Measurements from ENCODE around the gene FSTL4. TPM values are rescaled to one million over a fixed set of nuclear protein-coding genes. Genes with fewer than 3 reads are reported as not detected.

FSTL4 gene
- polyA plus RNA-seq, 1 donor (not counting 4 experiments of a cell fraction or from before 2014, with no cell fraction given): 1.7 TPM

GRCh38 chr5:133196441-133197085 lies 415.8 kb downstream of the FSTL4 start:
- Histone ChIP-seq H3K27me3 (ENCODE audit: control insufficient read depth, extremely low read depth, insufficient read depth, low read length) (peaks cover 3% of the 10 kb centered on the region), H3K4me2 (ENCODE audit: control insufficient read depth, extremely low read depth, insufficient read depth, low read depth, low read length) (no peak overlapping the region), H3K4me1 (ENCODE audit: control insufficient read depth, extremely low read depth, insufficient read depth, low read length) (no peaks in the 10 kb centered on the region), H3K79me2 (ENCODE audit: control insufficient read depth, insufficient read depth, low read length) (no peaks in the 10 kb centered on the region), H3K4me3 (ENCODE audit: control insufficient read depth in 2 of 3, extremely low read depth in 1 of 3, insufficient read depth in 2 of 3, low read depth in 1 of 3, low read length in 3 of 3) (no peak overlapping the region), H3K9ac (ENCODE audit: control insufficient read depth, extremely low read depth, insufficient read depth, low read length) (no peak overlapping the region), H4K20me1 (ENCODE audit: control insufficient read depth, extremely low read depth, insufficient read depth, low read length) (no peaks in the 10 kb centered on the region), H3K9me1 (ENCODE audit: control insufficient read depth, extremely low read depth, insufficient read depth, low read length) (no peaks in the 10 kb centered on the region), H2AFZ (ENCODE audit: control insufficient read depth, low read length) (no peak overlapping the region), H3K27ac (ENCODE audit: control insufficient read depth, insufficient read depth, low read length) (no peak overlapping the region), H3K36me3 (ENCODE audit: control insufficient read depth in 2 of 2, extremely low read depth in 1 of 2, insufficient read depth in 2 of 2, low read length in 2 of 2) (no peaks in the 10 kb centered on the region), H3K9me3 (ENCODE audit: control insufficient read depth, low read depth, low read length) (no peaks in the 10 kb centered on the region)
- DNase-seq (ENCODE audit: low read depth, low spot score) (no peak), FAIRE-seq (no peak)
- TF ChIP-seq EZH2 (IDR thresholded peaks at IDR 0.05; ENCODE audit: low read length): no peak
- TF ChIP-seq, protein P1, sequence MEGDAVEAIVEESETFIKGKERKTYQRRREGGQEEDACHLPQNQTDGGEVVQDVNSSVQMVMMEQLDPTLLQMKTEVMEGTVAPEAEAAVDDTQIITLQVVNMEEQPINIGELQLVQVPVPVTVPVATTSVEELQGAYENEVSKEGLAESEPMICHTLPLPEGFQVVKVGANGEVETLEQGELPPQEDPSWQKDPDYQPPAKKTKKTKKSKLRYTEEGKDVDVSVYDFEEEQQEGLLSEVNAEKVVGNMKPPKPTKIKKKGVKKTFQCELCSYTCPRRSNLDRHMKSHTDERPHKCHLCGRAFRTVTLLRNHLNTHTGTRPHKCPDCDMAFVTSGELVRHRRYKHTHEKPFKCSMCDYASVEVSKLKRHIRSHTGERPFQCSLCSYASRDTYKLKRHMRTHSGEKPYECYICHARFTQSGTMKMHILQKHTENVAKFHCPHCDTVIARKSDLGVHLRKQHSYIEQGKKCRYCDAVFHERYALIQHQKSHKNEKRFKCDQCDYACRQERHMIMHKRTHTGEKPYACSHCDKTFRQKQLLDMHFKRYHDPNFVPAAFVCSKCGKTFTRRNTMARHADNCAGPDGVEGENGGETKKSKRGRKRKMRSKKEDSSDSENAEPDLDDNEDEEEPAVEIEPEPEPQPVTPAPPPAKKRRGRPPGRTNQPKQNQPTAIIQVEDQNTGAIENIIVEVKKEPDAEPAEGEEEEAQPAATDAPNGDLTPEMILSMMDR (optimal IDR thresholded peaks at IDR 0.05 in 1 of 3, IDR thresholded peaks at IDR 0.05 in 1 of 3, conservative IDR thresholded peaks at IDR 0.05 in 1 of 3; ENCODE audit: extremely low read depth in 1 of 3, insufficient read depth in 2 of 3, low read length in 3 of 3): no peak
- dilution Hi-C loops (cut with MboI; ENCODE audit: extremely low pct_ligation_motif_present, low sequenced_read_pairs): no loop called here

- TF ChIP-seq, protein P1 (optimal IDR thresholded peaks at IDR 0.05 in 1 of 3, IDR thresholded peaks at IDR 0.05 in 1 of 3, conservative IDR thresholded peaks at IDR 0.05 in 1 of 3; ENCODE audit: extremely low read depth in 1 of 3, insufficient read depth in 2 of 3, low read length in 3 of 3): no peak
- no peak for TF ChIP-seq EZH2 (IDR thresholded peaks at IDR 0.05; ENCODE audit: low read length)
- H3K79me2 ChIP-seq (ENCODE audit: control insufficient read depth, insufficient read depth, low read length): no peaks in the 10 kb centered on the region
- dilution Hi-C loops (cut with MboI; ENCODE audit: extremely low pct_ligation_motif_present, low sequenced_read_pairs): no loop called here
- H3K27ac ChIP-seq (ENCODE audit: control insufficient read depth, insufficient read depth, low read length): no peak overlapping the region
- H4K20me1 ChIP-seq (ENCODE audit: control insufficient read depth, extremely low read depth, insufficient read depth, low read length): no peaks in the 10 kb centered on the region
- no peak overlapping the region for H3K9ac ChIP-seq (ENCODE audit: control insufficient read depth, extremely low read depth, insufficient read depth, low read length)
- no peak overlapping the region for H3K4me2 ChIP-seq (ENCODE audit: control insufficient read depth, extremely low read depth, insufficient read depth, low read depth, low read length)
- no peaks in the 10 kb centered on the region for H3K9me3 ChIP-seq (ENCODE audit: control insufficient read depth, low read depth, low read length)
- H3K27me3 ChIP-seq (ENCODE audit: control insufficient read depth, extremely low read depth, insufficient read depth, low read length): peaks cover 3% of the 10 kb centered on the region
- H3K4me1 ChIP-seq (ENCODE audit: control insufficient read depth, extremely low read depth, insufficient read depth, low read length): no peaks in the 10 kb centered on the region
- H3K36me3 ChIP-seq (ENCODE audit: control insufficient read depth in 2 of 2, extremely low read depth in 1 of 2, insufficient read depth in 2 of 2, low read length in 2 of 2): no peaks in the 10 kb centered on the region
- no peak overlapping the region for H3K4me3 ChIP-seq (ENCODE audit: control insufficient read depth in 2 of 3, extremely low read depth in 1 of 3, insufficient read depth in 2 of 3, low read depth in 1 of 3, low read length in 3 of 3)
- no peak for DNase-seq (ENCODE audit: low read depth, low spot score)
- H2AFZ ChIP-seq (ENCODE audit: control insufficient read depth, low read length): no peak overlapping the region
- H3K9me1 ChIP-seq (ENCODE audit: control insufficient read depth, extremely low read depth, insufficient read depth, low read length): no peaks in the 10 kb centered on the region
- FAIRE-seq: no peak
These were observed 417.1 kb downstream of the FSTL4 start for GRCh38 chr5:133195250-133195649.

All from keratinocyte (primary cell).